Amniotic epithelial cell (primary cell): ENCODE data around the gene RFX6.
A peak's percentile ranks its signal among the peaks of the same experiment; 100 is the strongest.
"Not testable (repeated sequence)": the region's sequence is repeated elsewhere in the genome, so short reads cannot be mapped to it uniquely, and the experiment has no call there.

Source experiments
- DNase-seq: peaks from one replicate; pipeline ENCODE4 v3.0.0-alpha.2; 2010; ENCODE audit warnings: low read depth

RFX6 gene

GRCh38 chr6:116876635-116877611 is at the start of gene RFX6:
Gene RFX6 (plus strand): TSS chr6:116877242. CDS start chr6:116877276, 34 bp downstream.
- no peak for DNase-seq

- DNase-seq, result no peak
Observed at GRCh38 chr6:116827561-116828240, 49.3 kb upstream of the RFX6 start.

- DNase-seq, result peak; percentile 0
Observed at GRCh38 chr6:116828983-116829382, 48.1 kb upstream of the RFX6 start, which contains the start of gene GPRC6A. Gene GPRC6A (minus strand): TSS chr6:116829083. CDS start chr6:116829013, 70 bp downstream.

- not testable (repeated sequence) for DNase-seq
Observed at GRCh38 chr6:116834526-116834925, 42.5 kb upstream of the RFX6 start.

GRCh38 chr6:116836606-116837342 is 40.3 kb upstream of the RFX6 start:
- DNase-seq, result no peak

GRCh38 chr6:116840091-116840490 is 37.0 kb upstream of the RFX6 start:
- DNase-seq, result peak; percentile 30

GRCh38 chr6:116842459-116842858 is 34.6 kb upstream of the RFX6 start:
- no peak for DNase-seq

GRCh38 chr6:116847227-116847626 is 29.8 kb upstream of the RFX6 start:
- DNase-seq, result peak; percentile 41

- DNase-seq, result no peak
Observed at GRCh38 chr6:116858060-116858459, 19.0 kb upstream of the RFX6 start.

- no peak for DNase-seq
Observed at GRCh38 chr6:116859264-116859663, 17.8 kb upstream of the RFX6 start.

- DNase-seq, result no peak
Observed at GRCh38 chr6:116866281-116866871, 10.7 kb upstream of the RFX6 start.

- no peak for DNase-seq
Observed at GRCh38 chr6:116872771-116873170, 4.3 kb upstream of the RFX6 start.

GRCh38 chr6:116876107-116876506 is 935 bp upstream of the RFX6 start:
- DNase-seq, result no peak

- DNase-seq, result no peak
Observed at GRCh38 chr6:116877743-116878142, 701 bp downstream of the RFX6 start.

GRCh38 chr6:116881236-116881635 is 4.2 kb downstream of the RFX6 start:
- DNase-seq, result no peak

GRCh38 chr6:116883005-116883404 is 6.0 kb downstream of the RFX6 start:
- DNase-seq, result no peak

GRCh38 chr6:116884530-116884929 is 7.5 kb downstream of the RFX6 start:
- DNase-seq, result no peak

GRCh38 chr6:116887168-116887567 is 10.1 kb downstream of the RFX6 start:
- DNase-seq, result no peak

- no peak for DNase-seq
Observed at GRCh38 chr6:116887894-116888293, 10.9 kb downstream of the RFX6 start.

- DNase-seq, result no peak
Observed at GRCh38 chr6:116888732-116889360, 11.8 kb downstream of the RFX6 start.

GRCh38 chr6:116894669-116895068 is 17.6 kb downstream of the RFX6 start:
- no peak for DNase-seq
